NCI-H146 treated with DMSO at 0.1 percent for 48 hours (cell line): ENCODE measurements around the gene ANKS1B.

Source experiments
- DNase-seq: peaks from one replicate; lab custom pipeline; 2025; ENCODE audit not compliant: unreplicated experiment; lab: John Stamatoyannopoulos, UW

ANKS1B gene

DNA sequence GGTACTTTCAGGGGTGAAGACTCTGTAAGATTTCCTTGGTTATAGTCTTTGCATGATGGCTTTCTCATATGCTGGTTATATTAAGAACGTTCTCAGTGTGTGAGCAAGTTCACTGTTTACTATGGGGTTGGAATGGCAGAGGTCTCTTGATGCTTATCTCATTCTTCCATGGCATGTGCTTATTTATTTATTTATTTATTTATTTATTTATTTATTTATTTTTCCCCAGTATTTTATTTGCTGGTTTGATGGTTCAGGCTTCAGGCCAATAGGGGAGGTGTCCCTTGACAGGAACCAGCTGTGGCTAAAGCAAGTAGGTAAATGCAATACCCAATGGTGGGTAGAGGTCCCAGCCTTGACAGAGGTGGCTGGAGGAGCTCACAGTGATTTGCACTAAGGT lies 498.5 kb downstream of the ANKS1B start:
- no peak for DNase-seq

DNA sequence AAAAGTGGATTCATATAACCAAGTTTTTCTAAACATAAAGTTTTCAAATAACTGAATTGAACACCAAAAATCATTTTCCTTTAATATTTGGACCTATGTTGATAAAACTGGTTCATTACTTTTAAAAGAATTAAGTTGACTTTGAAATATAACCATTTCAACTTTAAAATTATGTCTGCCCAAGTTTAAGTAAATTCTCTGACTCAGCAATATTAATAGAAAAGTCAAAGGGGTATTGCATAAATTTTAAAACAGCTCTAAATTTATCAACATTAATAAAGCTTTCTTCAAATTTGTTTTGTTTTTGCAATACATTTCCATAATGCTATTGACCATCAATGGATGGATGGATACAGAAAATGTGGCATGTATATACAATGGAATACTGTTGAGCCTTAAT lies 505.6 kb downstream of the ANKS1B start:
- DNase-seq = no peak

DNA sequence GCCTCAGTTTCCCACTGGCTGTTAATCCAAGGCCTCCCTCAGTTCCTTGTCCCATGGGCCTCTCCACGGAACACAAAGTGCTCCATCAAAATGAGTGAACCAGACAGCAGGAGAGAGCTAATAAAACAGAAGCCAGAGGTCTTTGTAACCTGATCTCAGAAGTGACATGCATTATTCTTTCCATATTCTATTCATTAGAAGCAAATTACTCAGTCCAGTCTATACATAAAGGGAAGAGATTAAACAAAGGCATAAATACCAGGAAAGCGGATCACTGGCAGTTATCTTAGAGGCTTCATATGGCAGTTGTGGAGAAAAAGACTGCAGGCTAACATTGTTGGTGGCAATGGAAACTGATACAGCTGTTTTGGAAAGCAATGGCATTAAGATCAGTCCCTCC lies 507.8 kb downstream of the ANKS1B start:
- peak; percentile 32 for DNase-seq

DNA sequence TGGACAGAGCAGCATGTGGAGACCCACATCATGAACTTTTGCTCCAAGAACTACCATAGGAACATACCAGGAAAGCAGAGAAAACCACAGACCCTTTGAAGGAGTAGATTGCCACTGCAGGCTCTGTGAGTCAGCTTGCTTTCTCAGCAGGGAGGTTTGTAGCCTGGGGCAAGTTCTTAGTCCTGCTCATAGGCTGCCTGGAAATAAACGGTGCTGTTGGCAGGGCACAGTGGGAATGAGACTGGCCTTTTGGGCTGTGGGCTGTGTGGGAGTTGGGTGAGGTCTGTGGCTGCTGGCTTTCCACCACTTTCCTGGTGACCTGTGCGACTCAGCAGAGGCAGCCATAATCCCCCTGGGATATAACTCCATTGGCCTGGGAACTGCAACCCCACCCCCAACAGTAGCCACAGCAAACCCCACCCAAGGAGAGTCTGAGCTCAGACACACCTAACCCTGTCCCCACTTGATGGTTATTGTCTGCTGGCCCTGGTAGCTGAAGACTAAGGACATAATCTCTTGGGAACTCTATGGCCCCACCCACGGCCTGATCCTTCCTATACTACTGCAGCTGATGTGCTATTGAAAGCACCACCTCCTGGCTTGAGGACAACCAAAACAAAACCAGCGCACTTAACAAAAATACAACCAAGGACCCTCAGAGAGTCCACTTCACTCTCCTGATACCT lies 529.2 kb downstream of the ANKS1B start:
- no peak for DNase-seq

GRCh38 chr12:99454539-99455172 lies 530.1 kb downstream of the ANKS1B start:
- DNase-seq = no peak

- DNase-seq = no peak
Observed at GRCh38 chr12:99453836-99454538, 530.7 kb downstream of the ANKS1B start.

- DNase-seq = no peak
Observed at GRCh38 chr12:99450036-99450630, 534.6 kb downstream of the ANKS1B start.

GRCh38 chr12:99444859-99445316 lies 539.8 kb downstream of the ANKS1B start:
- no peak for DNase-seq

DNA sequence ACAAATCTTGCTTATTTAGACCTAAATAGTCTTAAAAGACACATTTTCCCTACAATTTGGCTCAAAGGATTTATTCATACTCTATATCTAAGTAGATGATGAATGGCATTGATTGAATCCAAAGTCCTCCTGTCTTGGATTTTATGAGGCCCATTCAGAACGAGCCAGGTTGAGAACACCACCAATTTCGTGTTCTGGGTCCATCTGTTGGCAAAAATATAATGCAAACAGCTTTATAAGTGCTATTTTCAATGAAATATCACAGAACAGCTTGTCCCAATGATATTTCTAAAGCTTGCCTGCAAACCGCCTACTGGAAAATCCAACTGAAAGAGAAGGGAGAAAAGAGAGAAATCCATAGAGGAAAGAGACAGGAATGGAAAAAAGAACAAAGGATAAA lies 542.0 kb downstream of the ANKS1B start:
- no peak for DNase-seq

- DNase-seq = no peak
Observed at GRCh38 chr12:99439399-99439798, 545.3 kb downstream of the ANKS1B start.

- no peak for DNase-seq
Observed at GRCh38 chr12:99436584-99436983, 548.2 kb downstream of the ANKS1B start.

DNA sequence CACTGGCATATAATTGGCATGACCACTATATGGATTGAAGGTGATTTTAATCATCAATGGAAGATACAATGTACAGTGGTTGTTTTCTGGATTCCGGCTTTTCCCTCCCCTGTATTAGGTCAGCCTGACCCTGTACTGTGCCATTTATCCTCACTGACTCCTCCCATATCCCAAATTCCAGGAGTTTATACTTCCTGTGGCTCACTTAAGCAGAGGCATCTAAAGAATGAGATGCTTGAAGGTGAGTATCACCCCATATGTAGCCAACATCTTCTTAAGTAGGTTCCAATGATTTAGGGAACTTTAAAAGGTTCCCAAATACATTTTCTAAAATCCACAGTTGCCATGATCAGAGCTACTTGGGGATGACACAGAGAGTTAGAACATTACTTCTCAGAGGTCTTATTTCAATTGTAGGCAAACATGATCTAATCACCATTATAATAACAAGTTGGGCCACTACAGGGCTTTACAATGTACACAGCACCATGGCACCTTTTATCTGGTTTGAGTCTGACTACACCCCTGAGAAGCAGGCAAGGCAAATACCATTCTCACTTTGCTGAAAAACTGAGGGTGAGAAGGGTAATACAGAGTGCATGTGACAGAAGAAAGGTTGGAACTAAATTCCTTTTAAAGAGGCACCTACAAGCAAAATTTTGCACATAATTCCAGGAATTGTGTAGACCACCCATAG lies 549.5 kb downstream of the ANKS1B start:
- no peak for DNase-seq

DNA sequence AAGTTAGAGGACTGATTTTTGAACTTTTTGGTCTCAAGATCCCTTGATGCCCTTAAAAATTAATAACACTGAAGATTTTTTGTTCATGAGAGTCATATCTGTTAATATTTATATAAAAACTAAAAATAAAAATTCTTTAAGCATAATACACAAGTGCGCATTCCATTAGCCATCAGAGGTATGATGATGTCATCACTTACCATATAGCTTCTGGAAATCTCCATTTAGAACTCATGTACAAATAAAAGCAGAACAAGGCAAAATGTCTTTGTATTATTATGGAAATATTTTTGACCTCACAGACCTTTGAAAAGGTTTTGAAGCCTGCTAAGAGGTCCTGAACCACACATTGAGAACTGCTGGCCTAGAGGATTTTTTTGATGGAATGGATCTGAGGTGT lies 551.6 kb downstream of the ANKS1B start:
- DNase-seq = no peak

GRCh38 chr12:99431203-99431602 lies 553.5 kb downstream of the ANKS1B start:
- no peak for DNase-seq

GRCh38 chr12:99427104-99427503 lies 557.6 kb downstream of the ANKS1B start:
- no peak for DNase-seq

DNA sequence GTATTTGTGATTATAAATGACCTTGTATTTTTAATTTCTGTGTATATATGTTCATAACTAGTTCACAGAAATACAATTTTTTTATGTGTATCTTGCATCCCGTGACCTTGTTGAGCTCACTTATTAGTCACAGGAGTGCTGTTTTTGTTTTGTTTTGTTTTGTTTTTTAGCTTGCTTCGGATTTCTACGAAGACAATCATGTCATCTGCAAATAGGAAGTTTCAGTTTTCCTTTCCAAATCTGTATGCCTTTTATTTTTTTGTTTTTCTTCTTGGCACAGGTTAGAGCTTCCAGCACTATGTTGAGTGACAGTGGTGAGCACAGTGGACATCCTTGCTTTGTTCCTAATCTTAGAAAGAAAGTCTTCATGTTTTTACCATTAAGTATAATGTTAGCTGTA lies 566.4 kb downstream of the ANKS1B start:
- no peak for DNase-seq

GRCh38 chr12:99413751-99414150 lies 571.0 kb downstream of the ANKS1B start:
- no peak for DNase-seq

DNA sequence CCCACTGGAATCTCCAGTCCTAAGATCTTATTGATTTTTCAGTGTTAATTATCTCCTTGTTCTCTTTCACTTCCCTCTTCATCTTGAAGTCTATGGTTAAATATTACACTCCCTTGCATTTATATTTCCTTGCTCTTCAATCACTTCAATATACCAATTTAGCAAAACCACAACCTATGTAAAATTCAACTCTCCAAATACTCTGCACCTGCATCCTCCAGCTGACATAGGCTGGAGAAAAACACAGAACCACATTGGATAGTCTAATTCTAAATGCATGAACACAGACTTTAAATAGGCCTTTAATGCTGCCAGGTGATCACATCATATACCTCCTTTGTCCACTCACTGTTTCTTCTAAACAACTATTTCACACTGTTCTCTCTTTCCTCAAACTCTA lies 591.0 kb downstream of the ANKS1B start:
- DNase-seq = no peak

GRCh38 chr12:99392091-99392850 lies 592.5 kb downstream of the ANKS1B start:
- no peak for DNase-seq

GRCh38 chr12:99390707-99391106 lies 594.0 kb downstream of the ANKS1B start:
- no peak for DNase-seq

- DNase-seq = no peak
Observed at GRCh38 chr12:99389751-99390150, 595.0 kb downstream of the ANKS1B start.
